Suppressor macrophage treated with lipopolysaccharide for 1 hour (primary cell): ENCODE measurements around the gene EZR.
A peak's percentile ranks its signal among the peaks of the same experiment; 100 is the strongest.

Source experiments
- DNase-seq, 3 donors: peaks; one replicate each; pipeline ENCODE4 v3.0.0-alpha.2; 2020 to 2022

Gene EZR

DNA sequence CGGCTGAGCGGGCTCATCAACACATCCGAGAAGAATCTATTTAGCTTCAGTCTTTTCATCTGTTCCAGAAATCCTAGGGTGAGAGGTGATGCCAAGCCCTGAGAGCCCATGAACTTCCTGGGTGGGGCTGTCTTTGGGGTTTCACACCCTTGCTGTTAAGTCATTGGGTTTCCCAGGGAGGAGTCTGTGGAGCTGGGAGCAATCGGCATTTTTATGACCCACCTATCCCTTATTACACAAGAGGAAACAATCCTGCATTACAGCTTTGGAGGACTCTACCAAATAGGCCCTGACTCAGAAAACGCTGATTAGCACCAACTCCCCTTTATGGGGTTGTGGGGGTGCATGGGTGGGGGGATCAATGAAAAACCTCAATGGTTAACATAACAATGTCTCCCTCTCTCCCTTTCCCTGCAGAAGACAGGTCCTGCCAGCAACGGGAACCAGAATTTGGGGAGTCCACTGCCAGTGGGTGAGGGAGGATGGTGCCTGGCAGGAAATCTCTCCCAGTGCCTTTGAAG lies 46.3 kb downstream of the EZR start:
- DNase-seq = peak; percentile 52 to 58 (median 57)

- no peak for DNase-seq
Observed at GRCh38 chr6:158772172-158772571, 47.0 kb downstream of the EZR start.

DNA sequence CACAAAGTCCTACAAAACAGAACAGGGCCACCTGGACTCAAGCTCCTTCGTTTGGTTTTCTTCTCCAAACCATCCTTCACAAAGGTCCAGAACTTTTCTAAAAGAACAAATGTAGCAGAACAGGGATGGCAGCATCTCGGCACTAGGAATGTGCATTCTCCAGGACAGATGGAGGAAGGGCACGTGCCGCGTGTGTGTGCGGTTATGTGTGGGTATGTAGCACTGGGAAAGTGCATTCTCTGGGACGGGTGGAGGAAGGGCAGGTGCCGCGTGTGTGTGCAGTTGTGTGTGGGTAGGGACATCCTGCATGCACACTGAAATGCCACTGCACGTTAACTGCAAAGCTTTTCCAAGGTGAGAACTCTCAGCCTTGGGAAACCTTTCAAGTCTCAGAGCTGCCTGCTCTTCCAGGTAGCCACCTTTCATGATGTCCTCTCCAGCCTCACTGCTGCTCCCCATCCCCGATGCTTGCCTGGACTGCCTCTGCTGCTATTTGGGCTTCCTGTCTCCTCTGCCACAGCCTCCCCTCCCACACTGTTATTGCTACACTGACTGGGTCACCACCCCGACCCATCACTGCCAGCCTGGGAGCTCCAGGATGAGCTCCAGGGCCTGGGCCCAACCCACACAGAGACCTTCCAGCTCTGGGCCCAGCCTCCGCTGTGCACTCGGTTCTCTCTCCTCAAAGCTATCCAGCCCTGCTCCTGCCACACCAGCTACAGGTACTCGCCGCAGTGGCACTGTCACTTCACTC lies 47.6 kb downstream of the EZR start:
- peak; percentile 24 to 48 (median 39) for DNase-seq

DNA sequence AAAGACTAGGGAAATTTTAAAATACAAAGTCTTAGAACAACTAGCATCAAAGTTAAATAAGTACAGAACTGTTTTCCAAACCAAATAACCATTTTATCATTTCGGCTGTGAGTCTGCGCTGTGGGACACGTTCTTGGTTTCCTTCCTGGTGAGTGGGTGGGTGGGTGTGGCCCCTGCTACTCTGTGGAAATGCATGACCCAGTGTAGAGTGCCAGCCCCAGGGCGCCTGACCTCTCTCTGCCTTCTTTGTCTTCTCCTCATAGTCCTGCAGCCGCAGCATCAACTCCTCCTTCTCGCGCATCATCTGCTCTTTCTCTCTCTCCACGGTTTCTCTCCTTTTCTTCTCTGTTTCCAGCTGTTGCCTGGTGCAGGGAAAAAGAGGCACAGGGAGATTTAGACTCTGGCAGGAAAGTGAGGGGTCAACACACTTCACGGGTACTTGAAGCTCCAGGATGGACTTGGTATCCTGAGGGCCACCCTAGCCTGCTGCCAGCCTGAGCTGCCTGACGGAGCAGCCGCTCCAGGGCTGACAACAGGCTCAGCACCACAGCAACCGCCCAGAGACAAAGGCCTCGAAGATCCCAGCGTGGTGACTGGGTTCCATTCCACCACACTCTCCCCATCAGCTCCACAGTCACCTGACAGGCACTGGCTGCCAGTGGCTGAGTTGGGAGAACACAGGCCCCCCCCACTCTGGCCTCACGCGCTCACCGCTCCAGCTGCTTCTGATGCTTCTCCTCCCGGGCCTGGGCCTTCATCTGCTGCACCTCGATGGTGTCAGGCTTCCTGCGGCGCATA lies 48.4 kb downstream of the EZR start:
- DNase-seq = no peak

DNA sequence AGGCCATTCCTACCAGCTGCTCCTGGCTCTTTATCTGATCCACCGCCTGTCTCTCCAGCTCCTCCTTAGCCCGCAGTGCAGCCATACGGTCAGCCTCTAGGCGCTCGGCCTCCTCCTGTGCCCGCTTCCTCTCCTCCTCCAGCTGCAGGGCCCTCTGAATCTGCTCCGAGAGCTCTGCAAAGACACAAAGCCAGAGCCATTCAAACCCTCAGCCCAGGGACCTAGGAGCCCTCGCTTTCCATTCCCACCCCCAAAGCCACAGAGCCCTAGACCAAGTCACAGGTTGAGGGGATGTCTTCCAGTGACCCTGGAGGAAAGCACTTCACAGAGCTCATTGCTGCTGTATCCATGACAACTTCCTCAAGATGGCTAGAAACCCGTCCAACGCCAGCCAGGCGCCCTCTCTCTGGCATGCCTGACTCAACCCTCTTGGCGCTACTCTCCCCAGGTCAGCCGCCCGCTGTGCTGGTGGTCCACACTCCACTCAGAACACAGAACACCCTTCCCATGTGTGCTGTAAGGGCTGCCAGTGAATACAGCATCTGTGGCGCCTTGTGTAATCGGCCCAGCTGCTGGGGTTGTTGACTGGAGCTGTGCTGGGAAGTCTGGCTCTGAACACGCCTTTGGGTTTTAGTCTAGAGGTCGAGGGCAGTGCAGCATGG lies 49.3 kb downstream of the EZR start:
- no peak for DNase-seq

GRCh38 chr6:158769234-158769770 lies 49.9 kb downstream of the EZR start:
- no peak for DNase-seq

DNA sequence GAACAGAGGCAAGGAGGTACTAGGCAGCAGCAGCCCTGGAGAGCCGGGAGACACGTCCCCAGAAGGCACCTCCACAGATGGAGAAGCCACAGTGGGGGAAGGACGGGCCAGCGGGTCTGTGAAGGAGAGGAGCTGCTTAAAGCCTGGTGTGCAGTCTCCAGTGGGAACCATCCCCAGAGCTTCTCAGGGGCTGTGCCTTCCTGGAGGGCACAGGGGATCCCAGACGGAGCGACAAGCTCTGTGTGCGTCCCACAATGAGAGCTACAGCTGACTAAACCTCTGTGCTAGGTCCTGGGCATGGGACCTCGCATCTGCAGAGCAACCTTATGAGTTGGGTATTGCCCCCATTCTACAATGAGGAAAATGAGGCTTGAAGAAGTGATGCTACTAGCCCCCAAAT lies 50.7 kb downstream of the EZR start:
- DNase-seq = no peak

DNA sequence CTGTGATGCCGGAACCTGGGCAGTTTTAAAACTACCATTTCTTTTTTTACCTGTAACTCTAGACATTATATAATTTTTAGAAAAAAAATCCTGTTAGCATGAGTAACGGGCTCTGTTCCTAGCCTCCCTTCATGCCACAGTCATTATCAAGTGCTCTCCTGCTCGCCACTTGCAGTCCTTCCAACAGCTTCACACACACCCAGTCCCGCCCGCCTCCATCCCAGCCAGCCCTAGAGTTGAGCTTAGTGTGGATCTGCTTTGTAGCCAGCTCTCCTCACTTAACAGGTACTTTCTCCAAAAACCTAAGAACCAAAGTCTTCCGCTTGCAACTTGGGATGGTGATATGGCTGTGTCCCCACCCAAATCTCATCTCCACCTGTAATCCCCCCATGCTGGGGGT lies 51.5 kb downstream of the EZR start:
- no peak for DNase-seq

GRCh38 chr6:158766621-158767455 lies 52.3 kb downstream of the EZR start:
- no peak for DNase-seq

DNA sequence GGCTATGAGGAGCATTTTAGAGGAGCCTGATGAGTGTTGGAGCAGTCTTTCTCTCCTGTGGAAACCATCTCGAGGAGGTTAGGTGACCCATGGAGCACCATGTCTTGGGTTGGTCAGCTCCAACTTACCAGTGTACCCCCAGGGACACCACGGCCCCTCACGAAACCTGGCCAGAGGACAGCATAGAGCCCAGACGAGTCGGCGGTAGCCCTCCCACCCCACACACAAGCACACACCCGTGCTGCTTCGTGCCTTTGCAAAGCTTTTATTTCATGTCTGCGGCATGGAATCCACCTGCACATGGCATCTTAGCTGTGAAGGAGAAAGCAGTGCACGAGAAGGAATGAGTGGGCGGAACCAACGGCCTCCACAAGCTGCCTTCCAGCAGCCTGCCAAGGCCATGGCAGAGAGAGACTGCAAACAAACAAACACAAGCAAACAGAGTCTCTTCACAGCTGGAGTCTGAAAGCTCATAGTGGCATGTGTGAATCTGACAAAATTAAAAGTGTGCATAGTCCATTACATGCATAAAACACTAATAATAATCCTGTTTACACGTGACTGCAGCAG lies 53.6 kb downstream of the EZR start:
- DNase-seq = no peak

DNA sequence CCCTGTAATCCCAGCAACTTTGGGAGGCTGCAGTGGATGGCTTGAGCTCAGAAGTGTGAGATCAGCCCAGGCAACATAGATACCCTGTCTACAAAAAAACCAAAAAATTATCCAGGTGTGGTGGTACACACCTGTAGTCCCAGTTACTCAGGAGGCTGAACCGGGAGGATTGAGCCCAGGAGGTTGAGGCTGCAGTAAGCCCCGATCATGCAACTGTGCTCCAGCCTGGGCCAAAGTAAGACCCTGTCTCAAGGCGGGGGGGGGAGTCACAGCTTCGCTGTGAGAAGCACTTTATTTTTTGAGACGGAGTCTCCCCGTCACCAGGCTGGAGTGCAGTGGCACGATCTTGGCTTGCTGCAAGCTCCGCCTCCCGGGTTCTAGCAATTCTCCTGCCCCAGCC lies 54.2 kb downstream of the EZR start:
- DNase-seq = no peak

DNA sequence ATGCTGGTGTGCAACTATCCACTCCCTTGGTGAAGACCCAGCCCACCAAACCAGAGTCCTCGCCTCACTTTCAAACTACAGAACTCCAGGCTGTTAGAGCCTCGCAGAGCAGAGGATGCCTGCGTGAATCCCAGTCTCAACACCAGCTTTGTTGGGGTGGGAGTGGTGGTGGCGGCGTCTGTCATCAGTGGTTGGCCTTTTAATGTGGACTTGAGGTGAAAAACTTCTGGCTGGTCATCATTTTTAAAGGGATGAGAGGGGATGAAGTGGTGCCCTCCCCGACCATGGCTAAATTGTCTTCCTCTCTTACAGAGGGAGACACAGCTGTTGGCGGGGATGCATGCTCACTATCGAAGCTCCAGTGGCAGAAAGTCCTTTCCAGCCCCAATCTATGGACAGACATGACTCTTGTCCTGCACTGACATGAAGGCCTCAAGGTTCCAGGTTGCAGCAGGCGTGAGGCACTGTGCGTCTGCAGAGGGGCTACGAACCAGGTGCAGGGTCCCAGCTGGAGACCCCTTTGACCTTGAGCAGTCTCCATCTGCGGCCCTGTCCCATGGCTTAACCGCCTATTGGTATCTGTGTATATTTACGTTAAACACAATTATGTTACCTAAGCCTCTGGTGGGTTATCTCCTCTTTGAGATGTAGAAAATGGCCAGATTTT lies 54.9 kb downstream of the EZR start:
- no peak for DNase-seq

DNA sequence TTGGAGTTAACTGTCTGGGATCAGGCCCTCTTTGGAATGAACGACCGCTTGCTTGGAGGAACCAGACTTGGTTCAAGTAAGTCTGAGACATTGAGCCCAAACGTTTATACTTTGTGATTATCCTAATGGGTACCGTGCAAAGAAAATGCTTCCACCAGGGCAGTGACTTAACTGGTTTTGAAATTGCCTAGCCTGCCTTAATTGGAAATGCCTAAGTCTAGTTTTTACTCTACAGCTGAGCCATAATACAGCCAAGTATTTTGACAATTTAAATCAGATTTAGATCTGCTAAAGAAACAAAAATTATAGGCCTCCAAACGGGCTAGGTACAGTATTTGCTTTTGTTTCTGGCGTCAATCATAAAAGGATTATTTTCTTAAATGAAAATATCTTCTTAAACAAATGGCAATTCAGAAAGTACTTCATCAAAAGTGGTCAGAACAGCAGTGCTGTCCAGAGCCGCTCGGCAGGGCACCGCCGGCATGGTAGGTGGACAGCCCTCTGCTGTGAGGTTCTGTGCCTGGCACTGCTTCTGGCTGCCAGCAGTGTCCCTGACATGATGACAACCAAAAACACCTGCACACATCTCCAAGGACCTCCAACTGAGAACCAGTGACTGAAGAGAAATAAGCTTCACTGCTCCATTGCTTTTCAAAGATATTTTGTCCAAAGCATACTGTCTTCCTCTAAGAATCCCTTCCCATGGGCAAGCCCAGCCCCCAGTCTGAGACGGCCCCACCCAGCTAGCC lies 55.6 kb downstream of the EZR start:
- DNase-seq = no peak

- DNase-seq = no peak
Observed at GRCh38 chr6:158762787-158763433, 56.3 kb downstream of the EZR start.

- no peak for DNase-seq
Observed at GRCh38 chr6:158761746-158762145, 57.4 kb downstream of the EZR start.

GRCh38 chr6:158760618-158761250 lies 58.4 kb downstream of the EZR start:
- DNase-seq = no peak

DNA sequence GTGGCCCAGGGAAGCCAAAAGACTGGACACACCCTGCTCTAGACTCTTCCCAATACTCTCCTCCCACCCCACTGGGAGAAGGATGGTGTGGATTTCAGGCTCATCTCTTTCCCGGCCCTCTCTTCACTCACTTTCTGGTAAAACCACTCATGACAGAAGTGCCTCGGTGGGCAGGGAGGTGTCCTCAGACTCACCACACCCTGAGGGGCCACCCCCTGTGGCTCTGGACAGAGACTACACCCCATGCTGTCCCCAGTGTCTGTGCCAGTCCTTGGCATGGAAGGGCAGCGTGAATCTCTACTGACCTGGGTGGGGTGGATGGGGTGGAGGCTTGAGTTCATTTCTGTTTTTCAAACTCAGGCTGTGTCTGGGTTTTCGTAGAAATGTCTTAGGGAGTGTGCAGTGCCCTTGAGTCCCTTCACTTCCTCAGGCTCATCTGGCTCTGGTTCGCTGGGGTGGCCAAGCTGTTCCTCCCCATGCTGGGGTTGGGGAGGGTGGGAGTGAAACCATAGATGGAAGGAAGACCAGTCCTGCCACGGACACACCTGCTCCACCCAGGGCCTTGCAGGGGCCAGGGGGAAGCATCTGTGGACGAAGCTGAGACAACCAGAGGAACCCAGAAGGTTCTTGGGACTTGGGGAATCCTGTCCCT lies 59.1 kb downstream of the EZR start:
- no peak for DNase-seq

DNA sequence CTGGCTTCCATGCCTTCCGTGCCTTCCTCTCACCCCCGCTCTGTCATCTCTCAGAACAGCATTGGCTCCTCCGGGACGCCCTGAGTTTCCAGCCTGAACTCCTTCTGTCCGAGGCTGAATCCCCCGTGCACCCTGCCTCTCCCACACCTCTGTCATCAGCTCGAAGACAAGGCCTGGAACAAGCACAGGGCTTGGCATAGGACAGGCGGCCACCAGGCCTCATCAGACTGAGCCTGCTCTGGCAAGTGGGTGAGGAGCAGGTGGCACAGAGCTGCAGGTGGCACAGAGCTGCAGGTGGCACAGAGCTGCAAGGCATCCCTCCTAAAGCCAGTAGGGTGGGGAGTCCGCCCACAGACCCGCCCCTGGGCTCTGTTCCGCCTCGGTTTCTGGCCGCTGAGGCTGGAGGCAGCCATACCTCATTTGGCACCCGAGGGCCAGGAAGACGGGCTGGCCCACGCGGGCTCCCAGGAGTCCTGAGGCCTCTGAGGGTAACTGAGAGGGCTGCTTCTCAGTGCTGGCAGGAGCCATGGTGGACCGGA lies 60.2 kb downstream of the EZR start:
- DNase-seq = no peak

- no peak for DNase-seq
Observed at GRCh38 chr6:158758451-158758860, 60.7 kb downstream of the EZR start.
